Measurements from ENCODE around the gene PCF11.

PCF11 gene

GRCh38 chr11:83156144-83156995 lies 561 bp upstream of the PCF11 start:
- peak; percentile 100 for DNase-seq

DNA sequence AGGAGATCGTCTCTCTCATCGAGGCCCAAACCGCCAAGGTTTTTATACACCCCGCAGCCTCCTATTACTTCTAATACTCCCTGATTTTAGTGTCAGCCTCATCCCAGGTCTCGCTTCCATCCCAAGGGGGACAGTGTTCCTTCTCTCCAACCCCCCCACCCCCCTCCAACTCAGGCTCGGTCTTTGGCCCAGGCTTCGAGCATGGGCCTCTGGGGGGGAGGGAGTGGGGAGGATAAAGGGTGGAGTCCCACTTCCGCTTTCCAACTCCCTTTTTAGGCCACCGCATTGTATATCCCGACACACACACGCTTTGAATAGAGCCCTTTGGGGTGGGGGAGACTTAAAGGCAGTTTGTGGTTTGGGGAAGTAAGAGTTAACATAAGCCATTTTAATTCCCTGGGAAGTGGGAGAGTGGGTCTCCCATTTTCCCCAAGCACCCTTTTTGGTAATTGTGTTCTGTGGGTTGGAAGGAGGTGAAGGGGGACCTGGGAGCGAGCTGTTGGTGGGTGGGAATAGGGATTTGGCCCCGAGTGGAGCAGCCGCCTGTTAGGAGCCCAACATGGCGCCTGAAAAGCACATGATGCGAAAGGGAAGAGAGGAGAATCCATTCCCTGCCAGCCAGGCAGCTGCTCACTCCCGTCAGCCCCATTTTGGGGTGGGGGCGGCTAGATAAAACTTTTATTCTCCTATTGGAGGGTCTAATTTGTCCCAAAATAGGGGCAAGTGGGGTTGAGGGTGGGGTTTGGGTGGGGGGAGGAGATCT lies 844 bp downstream of the PCF11 start:
- DNase-seq = peak; percentile 70 to 74

DNA sequence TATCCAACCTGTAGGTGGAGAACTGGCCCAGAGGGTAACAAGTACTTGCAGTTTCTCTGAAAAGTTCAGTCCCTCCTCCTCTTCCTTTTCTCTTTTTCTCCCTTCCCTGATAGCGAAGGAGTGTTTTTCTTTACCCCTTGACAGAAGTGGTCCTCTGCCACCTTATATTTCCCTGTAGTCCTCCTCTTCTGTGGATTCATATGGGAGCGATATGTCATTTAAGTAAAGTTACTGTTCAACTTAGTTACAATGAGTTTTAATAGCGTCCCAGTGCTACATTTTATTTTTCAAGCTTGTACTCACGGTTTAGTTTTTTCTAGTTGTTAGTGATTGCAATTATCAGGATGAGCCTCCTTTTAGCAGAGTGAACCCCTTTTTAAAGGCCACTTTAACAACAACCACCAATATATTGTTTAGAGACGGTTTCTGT lies 1.4 kb downstream of the PCF11 start:
- no peak for DNase-seq

DNA sequence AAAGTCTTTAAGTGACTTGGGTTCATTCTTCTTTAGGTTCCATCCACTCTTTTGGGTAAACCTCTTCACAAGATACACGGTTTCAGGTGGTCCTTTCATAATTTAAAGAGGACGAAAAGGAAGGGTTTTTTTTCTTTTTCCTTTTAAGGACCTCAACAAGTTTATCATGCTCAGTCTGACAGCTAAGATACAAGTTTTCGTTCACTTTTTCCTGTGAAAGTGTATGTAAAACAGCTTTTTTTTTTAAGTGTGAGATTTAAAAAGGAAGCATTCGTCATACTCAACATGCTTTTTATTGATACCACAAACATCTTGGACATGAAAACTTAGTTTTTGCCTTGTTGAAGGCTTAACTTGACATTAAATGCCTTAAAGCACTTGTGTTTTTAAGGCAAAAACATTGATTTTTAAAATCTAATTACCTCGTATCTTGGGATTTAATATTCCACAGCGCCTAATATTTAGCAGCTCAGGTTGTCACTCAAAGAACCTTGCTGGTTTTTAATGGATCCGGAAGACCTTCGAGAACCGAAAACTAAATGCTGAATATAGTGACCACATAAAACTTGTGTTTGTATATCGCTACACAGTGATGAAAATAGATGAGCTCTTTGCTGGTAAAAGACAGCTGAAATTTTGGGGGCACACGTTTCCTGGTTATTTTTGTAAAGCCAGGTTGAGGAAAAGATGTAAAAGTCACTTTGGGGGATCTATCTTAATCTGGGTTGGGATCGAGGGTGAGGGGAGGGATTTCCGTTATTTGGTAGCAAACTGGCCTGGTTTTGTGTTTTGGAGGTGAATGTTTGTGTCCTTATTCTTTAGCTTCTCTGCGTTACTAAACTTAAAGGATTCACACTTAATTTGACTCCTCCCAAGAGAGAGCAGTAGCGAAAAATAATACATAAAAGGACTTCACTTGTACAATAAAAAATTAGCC lies 2.3 kb downstream of the PCF11 start:
- peak in 1 of 2 donors; percentile 27 for DNase-seq

DNA sequence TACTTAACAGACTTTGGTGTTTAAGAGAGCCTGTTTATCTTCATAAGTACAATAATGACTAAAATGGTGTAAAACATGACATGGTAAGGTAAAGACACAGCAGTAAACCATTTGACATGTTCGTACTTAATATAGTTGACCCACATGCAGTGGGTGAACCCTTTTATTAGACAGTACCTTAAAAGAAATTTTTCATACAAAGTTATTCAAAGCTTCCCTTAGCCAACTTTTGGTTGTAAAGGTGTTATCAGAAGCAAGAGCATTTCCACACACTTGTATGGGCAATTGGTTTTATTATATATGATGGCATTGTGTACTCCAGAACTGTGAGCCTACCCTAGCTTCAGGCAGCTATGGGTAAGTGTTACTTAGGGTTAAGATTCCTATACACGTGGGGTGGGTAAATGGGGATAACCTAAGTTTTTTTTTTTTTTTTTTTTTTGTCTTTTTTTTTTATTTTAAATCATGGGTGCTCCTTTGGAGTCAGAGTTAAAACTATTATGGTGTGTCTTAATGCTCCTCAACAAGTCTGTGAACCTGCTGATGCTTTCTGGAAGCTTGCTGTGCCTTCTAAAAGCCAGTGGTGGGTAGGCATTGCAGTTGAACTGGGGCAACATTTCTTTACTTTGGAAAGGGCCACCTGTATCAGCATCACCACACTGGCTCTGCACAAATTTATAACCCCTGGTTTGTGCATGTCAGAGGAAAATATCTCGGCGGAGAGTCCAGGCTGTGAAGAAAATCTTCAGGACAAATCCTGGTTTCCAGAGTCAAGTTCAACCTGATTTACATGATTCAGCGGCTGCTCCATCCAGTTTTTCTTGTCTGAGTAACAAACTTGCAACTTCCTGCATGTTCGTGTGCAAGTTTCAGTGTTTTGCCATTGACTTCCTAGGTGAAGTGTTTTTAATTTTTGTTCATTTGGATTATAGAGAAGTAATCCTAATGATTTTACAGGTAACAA lies 3.3 kb downstream of the PCF11 start:
- DNase-seq = peak; percentile 16 to 17

DNA sequence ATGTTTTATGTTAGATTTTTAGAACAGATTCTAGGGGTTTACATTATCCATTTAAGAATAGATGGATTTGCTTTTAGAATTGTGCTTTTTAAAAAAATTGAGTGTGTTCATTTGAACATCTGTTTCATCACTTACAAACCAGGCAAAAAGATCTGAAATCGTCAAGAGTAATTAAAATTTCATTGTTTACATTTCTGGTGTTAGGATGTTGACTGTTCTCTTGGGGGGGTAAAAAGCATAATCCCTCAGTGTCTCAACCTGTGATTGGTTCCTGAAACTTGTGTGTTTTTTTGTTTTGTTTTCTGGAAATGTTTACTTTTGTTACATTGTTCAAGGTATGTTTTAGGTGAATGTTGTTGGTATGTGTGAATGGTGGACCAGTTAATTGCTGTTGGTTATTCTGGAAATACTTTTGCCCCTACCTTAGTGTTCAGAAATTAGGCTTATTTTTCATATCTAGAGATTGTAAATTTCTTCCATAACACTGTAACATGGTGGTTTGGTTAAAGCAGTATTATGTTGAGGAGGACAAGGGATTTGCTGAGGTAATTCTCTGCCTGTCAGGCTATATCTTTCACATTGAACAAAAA lies 4.8 kb downstream of the PCF11 start:
- DNase-seq = no peak

GRCh38 chr11:83162377-83162776 lies 5.4 kb downstream of the PCF11 start:
- no peak for DNase-seq

- no peak for DNase-seq
Measured at GRCh38 chr11:83166193-83166866, 9.4 kb downstream of the PCF11 start.

DNA sequence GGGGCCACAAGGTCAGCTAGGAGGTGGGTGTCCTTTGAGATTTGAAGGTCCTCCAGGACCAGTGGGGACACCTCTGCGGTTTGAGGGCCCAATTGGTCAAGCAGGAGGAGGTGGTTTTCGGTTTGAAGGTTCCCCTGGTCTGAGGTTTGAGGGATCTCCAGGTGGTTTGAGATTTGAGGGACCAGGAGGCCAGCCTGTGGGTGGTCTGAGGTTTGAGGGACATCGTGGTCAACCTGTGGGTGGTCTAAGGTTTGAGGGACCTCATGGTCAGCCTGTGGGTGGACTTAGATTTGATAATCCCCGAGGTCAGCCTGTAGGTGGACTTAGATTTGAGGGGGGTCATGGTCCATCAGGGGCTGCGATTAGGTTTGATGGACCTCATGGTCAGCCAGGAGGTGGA lies 11.8 kb downstream of the PCF11 start:
- no peak for DNase-seq

- no peak for DNase-seq
Measured at GRCh38 chr11:83170865-83171264, 13.9 kb downstream of the PCF11 start.

DNA sequence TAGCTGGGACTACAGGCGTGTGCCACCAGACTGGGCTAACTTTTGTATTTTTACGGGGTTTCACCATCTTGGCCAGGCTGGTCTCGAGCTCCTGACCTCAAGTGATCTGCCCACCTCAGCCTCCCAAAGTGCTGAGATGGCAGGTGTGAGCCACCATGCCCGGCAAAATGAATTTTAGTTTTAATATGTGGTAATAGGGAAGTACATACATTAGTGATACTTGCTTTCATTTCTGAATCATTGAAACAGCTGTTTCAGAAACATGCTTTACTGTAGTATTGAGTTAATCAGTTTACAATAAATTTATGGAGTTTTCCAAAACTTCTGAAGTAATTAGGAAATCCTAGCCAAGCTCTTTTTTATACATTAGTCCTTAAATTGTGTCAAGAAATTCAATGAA lies 15.6 kb downstream of the PCF11 start:
- DNase-seq = no peak

DNA sequence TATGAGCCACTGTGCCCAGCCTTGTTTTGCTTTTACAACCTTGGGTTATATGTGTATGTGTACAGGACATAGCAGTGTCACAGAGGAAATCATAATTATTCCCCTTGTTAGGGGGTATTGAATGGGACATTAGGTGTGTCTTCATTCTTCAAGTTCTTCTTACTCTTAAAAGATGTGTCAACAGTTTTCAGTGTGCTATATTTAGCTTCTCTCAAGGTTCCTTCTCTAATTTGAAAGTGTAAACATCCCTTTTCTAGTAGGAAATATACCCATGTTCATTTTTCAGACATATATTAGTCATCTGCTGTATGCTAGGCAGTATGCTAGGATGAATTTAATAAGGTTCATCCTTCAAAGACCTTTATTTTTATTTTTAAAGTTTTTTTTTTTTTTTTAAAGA lies 17.1 kb downstream of the PCF11 start:
- peak; percentile 27 to 66 for DNase-seq

- DNase-seq = no peak
Measured at GRCh38 chr11:83175815-83176214, 18.9 kb downstream of the PCF11 start.

GRCh38 chr11:83181815-83182214 lies 24.9 kb downstream of the PCF11 start:
- DNase-seq = no peak

GRCh38 chr11:83185767-83186166 lies 28.8 kb downstream of the PCF11 start:
- no peak for DNase-seq

GRCh38 chr11:83187465-83187864 lies 30.5 kb downstream of the PCF11 start:
- no peak for DNase-seq

GRCh38 chr11:83191491-83191890 lies 34.6 kb downstream of the PCF11 start:
- no peak for DNase-seq

DNA sequence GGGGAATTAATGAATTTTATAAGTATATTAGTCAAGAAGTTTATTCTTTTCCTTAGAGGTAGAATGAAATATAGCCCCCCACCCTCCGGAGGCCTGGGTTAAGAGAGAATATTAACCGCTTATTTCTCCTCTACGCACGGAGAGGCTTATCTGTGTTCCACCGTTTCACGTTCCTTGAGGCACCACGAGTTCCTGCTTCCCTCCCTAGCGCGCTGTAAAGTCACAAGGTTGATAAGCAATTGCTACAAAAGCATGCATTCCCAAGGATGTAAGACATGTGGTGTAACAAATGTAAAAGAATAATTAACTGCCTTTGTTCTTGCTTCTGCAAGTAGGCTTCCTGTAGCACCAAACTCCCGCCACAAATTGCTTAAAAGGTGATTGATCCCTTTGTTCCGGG lies 35.1 kb downstream of the PCF11 start:
- DNase-seq = no peak

DNA sequence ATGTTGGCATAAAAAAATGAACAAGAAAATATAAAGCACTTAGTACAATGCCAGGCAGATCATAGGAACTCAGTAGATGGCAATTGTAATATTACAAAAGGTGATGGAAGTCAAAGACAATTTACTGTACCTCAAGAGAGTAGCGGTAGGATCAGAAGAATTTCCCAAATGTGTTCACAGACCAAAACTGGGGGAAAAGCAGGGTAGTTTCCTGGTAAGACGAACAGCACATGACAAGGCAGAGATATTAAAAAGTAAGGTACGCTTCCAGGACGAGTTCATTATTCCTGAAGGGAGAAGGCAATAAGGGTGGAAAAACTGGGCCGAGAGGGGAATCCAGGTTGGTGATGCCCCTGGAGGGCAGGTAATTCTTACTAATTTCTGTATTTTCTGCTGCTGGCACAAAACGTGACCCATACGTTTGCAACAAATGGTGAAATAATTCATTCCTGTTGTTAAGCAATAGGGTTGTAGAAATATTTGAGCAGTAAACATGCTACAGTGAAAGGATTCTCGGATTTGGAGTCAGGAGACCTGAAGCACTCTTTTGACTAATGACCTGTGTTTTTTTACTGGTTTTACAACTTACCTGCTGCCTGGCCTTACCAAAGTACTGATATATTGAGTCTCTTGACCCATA lies 35.8 kb downstream of the PCF11 start:
- peak in 1 of 2 donors; percentile 25 for DNase-seq
